ENCODE measurements around the gene C1QA.

C1QA gene, protein sequence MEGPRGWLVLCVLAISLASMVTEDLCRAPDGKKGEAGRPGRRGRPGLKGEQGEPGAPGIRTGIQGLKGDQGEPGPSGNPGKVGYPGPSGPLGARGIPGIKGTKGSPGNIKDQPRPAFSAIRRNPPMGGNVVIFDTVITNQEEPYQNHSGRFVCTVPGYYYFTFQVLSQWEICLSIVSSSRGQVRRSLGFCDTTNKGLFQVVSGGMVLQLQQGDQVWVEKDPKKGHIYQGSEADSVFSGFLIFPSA

DNA sequence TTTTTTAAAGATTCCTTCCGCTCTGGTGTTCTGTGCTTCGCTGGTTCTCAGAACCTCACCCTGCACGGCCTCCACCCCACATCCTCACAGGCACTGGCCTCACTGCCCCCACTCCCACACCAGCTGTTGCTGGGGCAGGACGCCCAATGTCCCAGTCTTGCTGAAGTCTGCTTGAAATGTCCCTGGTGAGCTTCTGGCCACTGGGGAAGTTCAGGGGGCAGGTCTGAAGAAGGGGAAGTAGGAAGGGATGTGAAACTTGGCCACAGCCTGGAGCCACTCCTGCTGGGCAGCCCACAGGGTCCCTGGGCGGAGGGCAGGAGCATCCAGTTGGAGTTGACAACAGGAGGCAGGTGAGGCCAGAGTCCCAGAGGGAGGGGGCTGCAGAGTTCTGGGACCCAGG is at the start of gene C1QA:
Gene C1QA, plus strand, starts transcription at position 276 of the 400 bp plus-strand sequence. CDS start 989 bp downstream, outside the sequence.
- DNase-seq (ENCODE audit: extremely low read depth in 1 of 2, low read depth in 1 of 2), result no peak

DNA sequence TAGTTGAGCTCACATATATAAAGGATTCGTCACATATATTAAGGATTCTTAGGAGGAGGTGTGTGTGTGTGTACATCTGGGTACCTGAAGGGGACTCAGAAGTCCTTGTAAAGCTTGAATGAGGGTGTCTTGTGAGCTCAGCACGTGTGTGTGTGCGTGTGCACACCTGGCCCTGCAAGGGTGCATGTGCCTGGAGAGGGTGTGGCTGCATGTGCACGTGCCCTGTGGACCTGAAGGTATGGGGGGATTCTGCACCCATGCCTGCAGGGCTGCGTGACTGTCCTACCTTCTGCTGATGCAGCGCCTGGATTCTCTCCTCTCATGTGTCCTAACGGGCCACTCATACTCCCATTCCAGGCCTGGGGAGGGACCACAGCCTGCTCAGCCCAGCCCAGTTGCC is 49.2 kb upstream of the C1QA start:
- no peak for DNase-seq (ENCODE audit: extremely low read depth in 1 of 2, low read depth in 1 of 2)

DNA sequence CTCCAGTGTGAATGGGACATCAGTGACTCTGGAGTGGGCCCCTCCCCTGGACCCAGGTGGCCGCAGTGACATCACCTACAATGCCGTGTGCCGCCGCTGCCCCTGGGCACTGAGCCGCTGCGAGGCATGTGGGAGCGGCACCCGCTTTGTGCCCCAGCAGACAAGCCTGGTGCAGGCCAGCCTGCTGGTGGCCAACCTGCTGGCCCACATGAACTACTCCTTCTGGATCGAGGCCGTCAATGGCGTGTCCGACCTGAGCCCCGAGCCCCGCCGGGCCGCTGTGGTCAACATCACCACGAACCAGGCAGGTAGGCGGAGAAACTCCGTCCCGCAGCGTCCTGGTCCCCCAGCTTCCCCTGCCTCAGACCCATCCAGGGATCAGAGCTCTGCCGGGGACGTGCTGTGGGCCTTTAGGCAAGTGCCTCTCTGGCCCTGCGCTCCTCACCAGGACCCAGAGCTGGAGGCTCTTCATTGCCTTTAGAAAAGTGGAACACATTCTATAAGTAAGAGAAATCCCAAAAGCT is 47.5 kb upstream of the C1QA start:
- DNase-seq (ENCODE audit: extremely low read depth in 1 of 2, low read depth in 1 of 2), result no peak

DNA sequence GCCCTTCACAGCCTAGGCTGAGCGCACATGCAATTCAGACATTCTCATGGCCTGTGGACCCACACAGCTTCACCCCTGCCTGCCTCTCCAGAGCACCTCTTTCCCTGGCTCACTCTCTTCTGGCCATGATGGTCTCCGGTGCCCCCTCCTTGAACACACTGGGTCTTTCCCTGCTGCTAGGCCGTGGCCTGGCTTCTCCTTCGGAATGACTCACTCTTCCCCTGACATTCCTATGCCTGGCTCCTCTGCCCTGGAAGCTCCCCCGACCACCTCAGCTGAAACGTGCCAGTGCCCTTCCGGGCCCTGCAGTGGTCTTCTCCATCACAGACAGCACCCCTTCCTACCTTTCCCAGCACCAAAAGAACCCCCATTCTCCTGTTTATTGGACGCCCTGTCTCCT is 44.9 kb upstream of the C1QA start:
- no peak for DNase-seq (ENCODE audit: extremely low read depth in 1 of 2, low read depth in 1 of 2)

DNA sequence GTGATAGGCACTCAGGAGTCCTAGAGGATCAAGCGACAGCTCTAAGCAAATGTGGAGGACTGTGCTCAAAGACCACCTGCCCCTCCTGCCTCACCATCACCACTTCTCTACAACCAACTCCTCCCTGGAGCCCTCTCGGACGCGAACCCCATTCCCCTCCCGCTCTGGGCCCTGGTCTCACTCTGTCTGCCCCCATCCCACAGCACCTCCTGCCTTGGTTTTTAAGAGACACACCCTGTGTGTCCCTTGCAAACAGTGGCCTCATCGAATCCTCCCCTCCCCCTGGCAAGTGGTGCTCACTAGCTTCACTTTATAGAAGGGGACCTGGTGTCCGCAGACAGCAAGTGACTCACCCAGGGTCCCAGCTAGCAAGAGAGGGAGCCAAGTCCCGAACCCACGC is 44.4 kb upstream of the C1QA start:
- no peak for DNase-seq (ENCODE audit: extremely low read depth in 1 of 2, low read depth in 1 of 2)

DNA sequence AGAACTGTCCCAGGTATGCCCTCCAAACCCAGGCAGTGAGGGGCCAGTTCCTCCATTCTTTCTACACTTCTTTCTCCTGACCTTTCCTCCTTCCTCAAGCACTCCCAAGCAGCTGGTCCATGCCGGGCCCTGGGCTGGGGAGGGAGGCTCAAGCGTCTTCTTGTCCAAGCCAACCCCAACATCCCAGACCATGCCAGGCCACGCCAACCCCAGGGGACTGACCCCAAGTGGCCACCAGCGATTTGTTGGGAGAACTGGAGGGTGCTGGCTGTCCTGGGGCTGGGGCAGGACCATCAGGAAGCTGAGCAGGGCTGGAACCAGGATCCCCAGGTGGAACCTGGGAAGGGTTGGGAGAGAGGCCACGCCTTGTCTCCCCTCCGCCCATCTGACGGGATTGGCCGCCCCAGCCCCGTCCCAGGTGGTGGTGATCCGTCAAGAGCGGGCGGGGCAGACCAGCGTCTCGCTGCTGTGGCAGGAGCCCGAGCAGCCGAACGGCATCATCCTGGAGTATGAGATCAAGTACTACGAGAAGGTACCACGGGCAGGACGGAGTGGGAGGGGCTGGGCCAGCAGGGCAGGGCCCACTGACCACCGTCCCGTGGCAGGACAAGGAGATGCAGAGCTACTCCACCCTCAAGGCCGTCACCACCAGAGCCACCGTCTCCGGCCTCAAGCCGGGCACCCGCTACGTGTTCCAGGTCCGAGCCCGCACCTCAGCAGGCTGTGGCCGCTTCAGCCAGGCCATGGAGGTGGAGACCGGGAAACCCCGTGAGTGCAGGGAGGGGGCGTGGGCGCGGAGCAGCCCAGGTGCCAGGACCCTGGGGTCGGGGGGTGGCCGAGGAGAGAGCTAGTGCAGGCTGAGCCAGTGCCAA is 43.3 kb upstream of the C1QA start:
- DNase-seq (ENCODE audit: extremely low read depth in 1 of 2, low read depth in 1 of 2), result no peak

DNA sequence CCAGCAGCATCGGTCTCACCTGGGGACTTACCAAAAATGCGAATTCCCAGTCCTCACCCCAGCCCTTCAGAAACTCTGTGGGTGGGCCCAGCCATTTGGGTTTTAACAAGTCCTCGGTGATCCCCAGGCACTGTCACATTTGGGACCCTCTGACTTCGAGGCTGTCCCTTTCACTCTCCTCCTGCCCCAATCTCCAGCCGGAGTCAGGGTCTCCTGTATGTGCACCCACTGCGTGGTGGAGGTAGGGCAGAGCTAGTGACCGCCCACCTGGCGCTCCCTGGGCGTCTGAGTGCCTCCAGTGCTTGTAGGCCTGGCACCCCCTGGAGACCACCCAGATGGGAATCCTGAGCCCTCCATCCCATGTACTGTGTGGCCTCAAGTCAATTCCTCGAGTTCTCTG is 42.0 kb upstream of the C1QA start:
- DNase-seq (ENCODE audit: extremely low read depth in 1 of 2, low read depth in 1 of 2), result no peak

DNA sequence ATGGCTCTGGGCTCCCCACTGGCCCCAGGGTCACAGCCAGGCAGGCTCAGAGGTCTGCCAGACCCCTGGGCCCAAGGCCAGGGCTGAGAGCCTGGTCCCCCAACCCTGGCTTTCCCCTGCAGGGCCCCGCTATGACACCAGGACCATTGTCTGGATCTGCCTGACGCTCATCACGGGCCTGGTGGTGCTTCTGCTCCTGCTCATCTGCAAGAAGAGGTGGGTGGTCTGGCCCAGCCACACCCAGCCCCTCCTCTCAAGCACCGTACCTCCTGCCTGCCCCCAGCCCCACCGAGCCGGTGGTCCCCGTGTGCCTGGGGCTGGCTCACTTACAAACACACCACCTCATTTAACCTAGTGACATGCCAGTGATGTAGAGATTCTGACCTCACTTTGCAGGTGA is 41.3 kb upstream of the C1QA start:
- DNase-seq (ENCODE audit: extremely low read depth in 1 of 2, low read depth in 1 of 2), result no peak

DNA sequence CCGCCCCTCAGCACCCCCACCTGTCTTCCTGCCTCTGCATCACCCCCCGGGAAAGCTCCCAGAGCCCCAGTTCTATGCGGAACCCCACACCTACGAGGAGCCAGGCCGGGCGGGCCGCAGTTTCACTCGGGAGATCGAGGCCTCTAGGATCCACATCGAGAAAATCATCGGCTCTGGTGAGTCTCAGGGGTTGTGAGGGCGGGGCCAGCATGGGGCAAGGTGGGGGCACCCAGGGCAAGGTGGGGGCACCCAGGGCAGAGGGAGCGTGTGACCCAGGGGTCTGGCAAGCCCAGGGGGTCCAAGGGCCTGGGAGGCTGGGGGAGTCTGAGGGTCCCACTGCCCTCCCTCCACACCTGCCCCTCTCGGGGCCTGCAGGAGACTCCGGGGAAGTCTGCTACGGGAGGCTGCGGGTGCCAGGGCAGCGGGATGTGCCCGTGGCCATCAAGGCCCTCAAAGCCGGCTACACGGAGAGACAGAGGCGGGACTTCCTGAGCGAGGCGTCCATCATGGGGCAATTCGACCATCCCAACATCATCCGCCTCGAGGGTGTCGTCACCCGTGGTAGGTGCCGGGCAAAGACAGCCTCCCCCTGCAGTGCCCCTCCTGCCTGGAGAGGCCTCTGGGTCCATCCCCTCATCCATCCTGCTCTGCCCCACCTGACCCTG is 39.0 kb upstream of the C1QA start:
- no peak for DNase-seq (ENCODE audit: extremely low read depth in 1 of 2, low read depth in 1 of 2)

DNA sequence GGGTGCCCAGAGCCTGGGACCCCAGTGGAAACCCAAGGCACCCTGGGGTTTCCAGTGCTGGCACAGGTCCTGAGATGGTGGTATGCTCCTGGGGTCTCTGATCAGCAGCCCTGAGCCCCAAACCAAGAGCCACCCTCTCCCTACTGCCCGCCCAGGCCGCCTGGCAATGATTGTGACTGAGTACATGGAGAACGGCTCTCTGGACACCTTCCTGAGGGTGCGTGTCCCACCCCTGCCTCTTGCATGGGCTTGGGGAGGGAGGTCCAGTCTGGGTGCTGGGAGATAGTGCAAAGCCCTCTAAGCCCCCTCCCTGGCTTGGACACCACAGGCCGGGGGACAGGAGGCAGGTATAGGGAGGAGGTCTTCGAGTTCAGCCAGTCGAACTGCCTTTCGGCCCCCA is 38.4 kb upstream of the C1QA start:
- DNase-seq (ENCODE audit: extremely low read depth in 1 of 2, low read depth in 1 of 2), result no peak

DNA sequence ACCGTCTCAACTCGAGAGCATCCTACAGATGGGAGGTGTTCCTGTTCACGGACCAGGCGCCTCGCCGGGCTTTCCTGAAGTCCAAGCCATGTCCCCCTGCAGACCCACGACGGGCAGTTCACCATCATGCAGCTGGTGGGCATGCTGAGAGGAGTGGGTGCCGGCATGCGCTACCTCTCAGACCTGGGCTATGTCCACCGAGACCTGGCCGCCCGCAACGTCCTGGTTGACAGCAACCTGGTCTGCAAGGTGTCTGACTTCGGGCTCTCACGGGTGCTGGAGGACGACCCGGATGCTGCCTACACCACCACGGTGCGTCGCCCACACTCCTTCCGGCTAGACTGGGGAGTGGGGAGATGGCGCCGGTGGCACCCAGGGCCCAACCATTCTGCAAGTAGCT is 37.7 kb upstream of the C1QA start:
- DNase-seq (ENCODE audit: extremely low read depth in 1 of 2, low read depth in 1 of 2), result no peak

DNA sequence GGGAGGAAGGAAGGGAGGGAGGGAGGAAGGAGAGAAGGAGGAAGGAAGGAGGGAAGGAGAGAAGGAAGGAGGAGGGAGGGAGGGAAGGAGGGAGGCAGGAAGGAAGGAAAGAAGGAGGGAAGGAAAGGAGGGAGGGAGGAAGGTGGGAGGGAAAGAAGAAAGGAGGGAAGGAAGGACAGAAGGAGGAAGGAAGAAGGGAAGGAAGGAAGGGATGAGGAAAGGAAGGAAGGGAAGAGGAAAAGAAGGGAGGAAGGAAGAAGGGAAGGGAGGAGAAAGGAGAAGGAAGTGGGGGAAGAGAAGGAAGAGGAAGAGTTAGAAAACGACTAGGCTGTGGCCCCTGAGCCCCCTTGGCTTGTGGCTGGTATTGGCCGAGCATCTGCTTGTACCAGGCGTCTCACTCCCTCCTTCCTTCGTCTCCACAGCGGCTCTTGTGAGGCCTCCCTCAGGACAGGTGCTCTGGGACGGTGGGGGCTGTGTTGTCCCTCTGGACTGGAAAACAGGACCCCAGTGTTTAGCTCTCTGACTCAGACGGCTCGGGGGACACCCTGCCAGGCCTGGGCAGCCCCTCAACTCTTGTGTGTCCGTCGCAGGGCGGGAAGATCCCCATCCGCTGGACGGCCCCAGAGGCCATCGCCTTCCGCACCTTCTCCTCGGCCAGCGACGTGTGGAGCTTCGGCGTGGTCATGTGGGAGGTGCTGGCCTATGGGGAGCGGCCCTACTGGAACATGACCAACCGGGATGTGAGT is 36.2 kb upstream of the C1QA start:
- no peak for DNase-seq (ENCODE audit: extremely low read depth in 1 of 2, low read depth in 1 of 2)

DNA sequence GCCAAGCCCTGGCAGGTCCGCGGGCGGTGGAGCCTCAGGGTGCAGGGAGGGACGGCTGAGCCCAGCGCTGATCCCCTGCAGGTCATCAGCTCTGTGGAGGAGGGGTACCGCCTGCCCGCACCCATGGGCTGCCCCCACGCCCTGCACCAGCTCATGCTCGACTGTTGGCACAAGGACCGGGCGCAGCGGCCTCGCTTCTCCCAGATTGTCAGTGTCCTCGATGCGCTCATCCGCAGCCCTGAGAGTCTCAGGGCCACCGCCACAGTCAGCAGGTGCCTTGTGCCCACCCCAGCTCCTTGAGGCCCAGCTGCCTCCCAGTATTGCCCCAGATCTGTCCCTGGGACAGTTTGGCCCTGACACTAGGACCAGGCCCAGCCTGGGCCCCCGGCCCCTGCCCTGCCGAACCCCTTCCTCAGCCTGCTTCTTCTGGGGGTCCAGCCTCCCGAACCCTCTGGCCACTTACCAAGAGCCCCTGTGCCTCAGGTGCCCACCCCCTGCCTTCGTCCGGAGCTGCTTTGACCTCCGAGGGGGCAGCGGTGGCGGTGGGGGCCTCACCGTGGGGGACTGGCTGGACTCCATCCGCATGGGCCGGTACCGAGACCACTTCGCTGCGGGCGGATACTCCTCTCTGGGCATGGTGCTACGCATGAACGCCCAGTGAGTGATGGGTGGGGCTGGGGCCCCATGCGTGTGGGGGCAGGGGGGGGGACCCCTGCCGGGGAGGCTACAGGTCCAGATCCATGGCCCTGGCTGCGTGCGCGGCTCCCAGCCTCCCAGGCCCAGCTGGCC is 35.4 kb upstream of the C1QA start:
- no peak for DNase-seq (ENCODE audit: extremely low read depth in 1 of 2, low read depth in 1 of 2)

DNA sequence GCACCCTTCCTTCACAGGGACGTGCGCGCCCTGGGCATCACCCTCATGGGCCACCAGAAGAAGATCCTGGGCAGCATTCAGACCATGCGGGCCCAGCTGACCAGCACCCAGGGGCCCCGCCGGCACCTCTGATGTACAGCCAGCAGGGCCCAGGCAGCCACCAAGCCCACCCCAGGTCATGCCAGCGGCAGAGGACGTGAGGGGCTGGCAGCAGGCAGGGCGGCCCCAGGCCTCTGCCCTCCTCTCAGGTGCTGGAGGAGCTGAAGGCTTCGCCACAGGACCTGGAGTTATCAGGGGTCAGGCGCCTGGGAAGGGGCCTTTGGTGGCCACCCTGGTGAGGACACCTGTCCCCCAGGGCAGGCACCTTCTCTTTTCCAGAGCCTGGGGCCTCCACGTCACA is 34.8 kb upstream of the C1QA start:
- no peak for DNase-seq (ENCODE audit: extremely low read depth in 1 of 2, low read depth in 1 of 2)

DNA sequence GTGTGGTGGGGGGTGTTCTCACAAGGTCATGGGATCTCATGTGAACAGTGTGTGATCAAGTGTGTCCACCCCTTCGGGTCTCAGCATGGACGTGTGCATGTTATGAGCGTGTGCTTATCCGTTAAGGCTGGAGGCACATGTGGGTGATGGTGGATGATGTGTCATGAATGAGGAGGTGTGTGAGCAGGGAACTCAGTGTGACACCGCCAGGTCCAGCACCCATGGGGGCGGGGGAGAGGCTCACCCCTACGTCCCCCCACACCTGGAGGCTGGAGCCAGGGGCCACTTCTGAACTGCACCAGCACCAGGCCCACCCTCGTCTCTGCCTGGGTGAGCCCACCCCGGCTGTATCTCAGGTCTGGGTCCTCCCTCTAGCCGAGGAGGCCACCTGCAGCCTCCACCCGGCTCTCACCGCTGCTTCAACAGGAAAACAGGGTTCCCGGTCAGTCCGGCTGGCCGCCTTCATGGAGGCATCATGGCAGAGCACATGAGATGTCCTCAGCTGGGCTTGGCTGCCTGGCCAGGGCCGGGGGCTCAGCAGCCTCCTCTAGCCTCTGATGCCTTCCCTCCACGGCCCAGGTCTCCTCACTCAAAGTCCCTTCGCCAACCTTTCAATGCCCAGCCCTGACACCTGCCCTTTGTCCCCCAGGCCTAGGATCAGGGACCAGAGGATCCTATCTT is 34.2 kb upstream of the C1QA start:
- no peak for DNase-seq (ENCODE audit: extremely low read depth in 1 of 2, low read depth in 1 of 2)

DNA sequence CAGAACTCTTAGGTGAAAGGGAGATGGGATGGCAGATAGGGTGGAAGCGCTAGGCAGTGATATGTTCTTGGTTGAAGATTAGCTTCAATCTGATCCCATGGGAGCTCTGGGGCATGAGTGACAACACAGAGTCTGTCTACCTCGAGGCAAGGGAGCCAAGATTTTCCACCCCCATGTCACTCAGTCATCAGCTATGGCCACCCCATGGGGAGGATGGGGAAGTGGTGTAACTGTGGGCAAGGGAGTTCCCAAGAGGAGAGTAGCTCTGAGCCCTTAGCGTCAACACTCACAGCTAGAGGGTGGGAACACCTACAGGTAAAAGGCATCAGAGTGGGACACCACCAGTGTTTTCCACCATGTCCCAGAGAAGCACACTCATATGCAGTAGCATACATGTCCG is 30.3 kb upstream of the C1QA start:
- DNase-seq (ENCODE audit: extremely low read depth in 1 of 2, low read depth in 1 of 2), result no peak

DNA sequence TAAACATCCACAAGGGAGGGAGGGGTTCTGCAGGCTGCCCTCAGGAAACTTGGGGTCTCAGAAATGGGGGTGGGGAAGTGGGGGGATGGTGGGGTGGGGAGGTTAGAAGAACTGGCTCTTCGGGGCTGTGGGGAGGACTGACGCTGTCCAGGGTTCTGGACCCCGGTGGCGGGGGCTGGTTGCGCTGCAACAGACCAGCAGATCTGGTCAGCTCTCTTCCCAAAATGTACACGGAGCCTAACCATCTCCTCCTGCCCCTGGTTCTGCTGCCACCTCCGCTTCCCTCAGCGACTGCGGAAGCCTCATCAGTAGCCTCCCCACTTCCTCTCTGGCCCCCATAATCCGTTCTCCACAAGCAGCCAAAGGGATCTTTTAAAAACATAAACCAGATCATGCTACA is 29.3 kb upstream of the C1QA start:
- no peak for DNase-seq (ENCODE audit: extremely low read depth in 1 of 2, low read depth in 1 of 2)

DNA sequence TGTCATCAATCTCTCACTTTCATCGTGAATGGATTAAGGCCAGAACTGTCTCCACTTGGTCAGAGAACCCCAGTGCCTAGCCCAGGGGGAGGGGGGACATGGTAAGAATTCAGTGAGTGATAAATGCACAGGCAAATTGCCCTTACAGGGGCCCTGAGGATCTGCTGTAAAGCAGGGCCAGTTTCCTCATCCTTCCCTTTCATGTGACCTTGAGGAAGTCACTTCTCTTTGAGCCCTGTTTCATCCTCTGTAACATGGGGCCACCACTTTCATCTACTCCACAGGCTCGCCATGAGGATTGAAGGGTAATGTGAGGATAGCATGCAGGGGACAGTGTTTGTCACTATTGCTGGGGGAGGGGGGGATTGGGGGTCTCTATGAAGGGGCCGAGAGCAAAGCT is 28.1 kb upstream of the C1QA start:
- no peak for DNase-seq (ENCODE audit: extremely low read depth in 1 of 2, low read depth in 1 of 2)

DNA sequence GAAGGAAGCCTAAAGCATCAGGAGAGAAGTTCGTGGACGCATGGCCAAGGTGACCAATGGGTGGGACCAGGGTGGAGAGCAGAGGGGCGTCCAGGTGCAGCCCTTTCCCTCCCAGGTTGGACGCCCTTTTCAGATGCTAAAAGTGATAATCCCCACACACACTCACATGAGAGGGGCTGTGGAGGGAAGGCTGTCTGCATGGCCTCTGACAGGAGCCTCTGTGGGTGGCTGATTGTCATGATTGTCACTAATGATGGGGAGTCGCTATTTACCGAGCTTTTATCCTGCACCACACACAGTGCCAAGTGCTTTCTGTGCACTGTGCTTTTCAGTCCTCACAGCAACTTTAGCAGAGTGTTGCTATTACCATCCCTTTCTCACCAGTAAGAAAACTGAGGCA is 27.1 kb upstream of the C1QA start:
- DNase-seq (ENCODE audit: extremely low read depth in 1 of 2, low read depth in 1 of 2), result no peak

DNA sequence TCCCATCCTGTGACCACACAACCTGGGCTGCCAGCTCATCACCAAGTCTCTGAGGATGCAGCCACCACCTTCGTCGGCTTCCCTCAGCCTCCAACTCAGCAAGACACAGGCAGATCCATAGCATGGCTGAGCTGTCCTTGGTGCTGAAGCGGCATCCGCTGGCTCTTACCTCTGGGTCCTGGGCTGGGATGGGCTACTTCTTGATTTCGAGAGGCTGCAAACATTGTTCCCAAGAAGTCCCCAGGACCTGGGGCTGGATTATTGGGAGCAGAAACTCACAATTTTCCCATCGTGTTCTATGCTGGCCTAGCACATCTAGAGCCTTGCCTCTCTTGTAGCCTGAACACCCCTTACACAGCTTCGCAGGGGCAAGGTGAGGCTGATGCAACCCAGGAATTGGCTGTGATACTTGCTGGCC is 24.9 kb upstream of the C1QA start:
- no peak for DNase-seq (ENCODE audit: extremely low read depth in 1 of 2, low read depth in 1 of 2)

Measured in activated CD8-positive, alpha-beta memory T cell treated with anti-CD3 and anti-CD28 coated beads for 1 hour (primary cell).